HL-60 (cell line): Measurements from ENCODE around the gene PCK1.

Experiments used
- DNase-seq, 2 experiments: peaks; one replicate each; pipeline ENCODE4 v3.0.0-alpha.2; 2010 to 2020; ENCODE audit warnings: low read depth in 1 of 2, low spot score in 1 of 2
- H3K27ac ChIP-seq: fragments of 250-450 bp; sonication (Bioruptor Pico); replicated peaks from 2 replicates; pipeline ENCODE4 v1.5.1; 2020; ENCODE audit warnings: mild to moderate bottlenecking, moderate library complexity
- H3K27me3 ChIP-seq: fragments of 250-450 bp; sonication (Bioruptor Pico); 2 replicates; pipeline ENCODE4 v1.5.1; 2021; ENCODE audit warnings: mild to moderate bottlenecking, moderate library complexity; ENCODE audit not compliant: insufficient read depth, poor library complexity, severe bottlenecking
- H3K4me3 ChIP-seq: replicated peaks from 2 replicates; pipeline ENCODE4 v1.5.1; 2011; ENCODE audit warnings: mild to moderate bottlenecking, control low read depth, low read length; ENCODE audit not compliant: insufficient read depth
- GABPA ChIP-seq: IDR thresholded peaks from 2 replicates; pipeline ENCODE4 v1.6.1; 2012; ENCODE audit warnings: low read depth
- POLR2AphosphoS5 ChIP-seq: IDR thresholded peaks from 2 replicates; pipeline ENCODE4 v1.6.1; 2012; ENCODE audit warnings: low read depth
- SPI1 ChIP-seq: IDR thresholded peaks from 2 replicates; pipeline ENCODE4 v1.6.1; 2012; ENCODE audit warnings: low read depth, mild to moderate bottlenecking, borderline replicate concordance
- TF ChIP-seq, protein P1 (sequence below): IDR thresholded peaks from 2 replicates; pipeline ENCODE4 v1.6.1; 2012; ENCODE audit warnings: low read depth; ENCODE audit not compliant: insufficient replicate concordance
- TF ChIP-seq, protein P2 (sequence below): IDR thresholded peaks from one replicate; pipeline ENCODE4 v1.5.1; 2011; ENCODE audit warnings: low read length, control low read depth, inconsistent platforms; ENCODE audit not compliant: insufficient read depth

Gene PCK1

DNA sequence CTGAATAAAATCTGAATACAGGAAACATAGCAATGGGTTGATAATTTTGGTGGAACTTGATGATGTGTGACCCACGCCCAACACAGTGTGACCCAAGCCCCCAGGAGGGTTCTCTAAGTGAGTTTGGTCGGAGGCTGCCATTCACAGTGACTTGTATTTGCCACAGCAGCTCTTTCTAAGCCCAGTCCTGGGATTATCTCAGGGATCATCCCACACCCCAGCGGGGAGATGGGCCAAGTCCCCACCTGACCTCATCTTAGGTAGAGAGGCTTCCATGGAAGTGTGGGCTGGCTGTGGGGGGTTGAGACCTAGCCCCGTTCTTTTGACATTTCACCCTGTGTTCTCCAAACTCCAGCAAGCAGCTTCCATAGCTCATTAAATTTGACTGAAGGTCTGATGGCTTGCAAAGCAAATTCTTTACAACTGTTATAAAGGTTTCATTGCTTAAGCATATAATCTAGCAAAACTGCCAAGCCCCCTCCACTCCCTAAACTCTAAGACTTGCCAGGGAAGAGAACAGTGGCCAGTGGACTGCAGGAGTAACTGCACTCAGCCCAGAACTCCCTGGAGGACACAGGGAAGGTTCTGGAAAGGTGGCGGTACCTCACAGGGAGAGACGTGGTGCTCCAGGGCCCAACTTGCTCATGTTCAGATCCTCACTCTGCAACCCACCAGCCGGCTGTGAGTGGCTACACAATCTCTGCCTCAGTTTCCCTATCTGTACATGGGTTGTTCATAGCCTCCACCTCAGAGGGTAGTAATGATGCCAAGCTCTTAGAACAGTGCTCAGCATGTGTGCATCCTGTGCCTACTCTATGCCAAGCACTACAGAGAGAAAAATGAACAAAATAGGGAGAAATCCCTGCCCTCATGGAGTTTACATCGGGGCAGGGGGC is 1.0 kb upstream of the PCK1 start:
- no peak overlapping the region for H3K4me3 ChIP-seq
- peaks cover 13% of the 10 kb centered on the region for H3K27me3 ChIP-seq
- TF ChIP-seq GABPA: no peak
- TF ChIP-seq, protein P1, sequence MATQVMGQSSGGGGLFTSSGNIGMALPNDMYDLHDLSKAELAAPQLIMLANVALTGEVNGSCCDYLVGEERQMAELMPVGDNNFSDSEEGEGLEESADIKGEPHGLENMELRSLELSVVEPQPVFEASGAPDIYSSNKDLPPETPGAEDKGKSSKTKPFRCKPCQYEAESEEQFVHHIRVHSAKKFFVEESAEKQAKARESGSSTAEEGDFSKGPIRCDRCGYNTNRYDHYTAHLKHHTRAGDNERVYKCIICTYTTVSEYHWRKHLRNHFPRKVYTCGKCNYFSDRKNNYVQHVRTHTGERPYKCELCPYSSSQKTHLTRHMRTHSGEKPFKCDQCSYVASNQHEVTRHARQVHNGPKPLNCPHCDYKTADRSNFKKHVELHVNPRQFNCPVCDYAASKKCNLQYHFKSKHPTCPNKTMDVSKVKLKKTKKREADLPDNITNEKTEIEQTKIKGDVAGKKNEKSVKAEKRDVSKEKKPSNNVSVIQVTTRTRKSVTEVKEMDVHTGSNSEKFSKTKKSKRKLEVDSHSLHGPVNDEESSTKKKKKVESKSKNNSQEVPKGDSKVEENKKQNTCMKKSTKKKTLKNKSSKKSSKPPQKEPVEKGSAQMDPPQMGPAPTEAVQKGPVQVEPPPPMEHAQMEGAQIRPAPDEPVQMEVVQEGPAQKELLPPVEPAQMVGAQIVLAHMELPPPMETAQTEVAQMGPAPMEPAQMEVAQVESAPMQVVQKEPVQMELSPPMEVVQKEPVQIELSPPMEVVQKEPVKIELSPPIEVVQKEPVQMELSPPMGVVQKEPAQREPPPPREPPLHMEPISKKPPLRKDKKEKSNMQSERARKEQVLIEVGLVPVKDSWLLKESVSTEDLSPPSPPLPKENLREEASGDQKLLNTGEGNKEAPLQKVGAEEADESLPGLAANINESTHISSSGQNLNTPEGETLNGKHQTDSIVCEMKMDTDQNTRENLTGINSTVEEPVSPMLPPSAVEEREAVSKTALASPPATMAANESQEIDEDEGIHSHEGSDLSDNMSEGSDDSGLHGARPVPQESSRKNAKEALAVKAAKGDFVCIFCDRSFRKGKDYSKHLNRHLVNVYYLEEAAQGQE: no peak
- TF ChIP-seq POLR2AphosphoS5: no peak
- TF ChIP-seq, protein P2, sequence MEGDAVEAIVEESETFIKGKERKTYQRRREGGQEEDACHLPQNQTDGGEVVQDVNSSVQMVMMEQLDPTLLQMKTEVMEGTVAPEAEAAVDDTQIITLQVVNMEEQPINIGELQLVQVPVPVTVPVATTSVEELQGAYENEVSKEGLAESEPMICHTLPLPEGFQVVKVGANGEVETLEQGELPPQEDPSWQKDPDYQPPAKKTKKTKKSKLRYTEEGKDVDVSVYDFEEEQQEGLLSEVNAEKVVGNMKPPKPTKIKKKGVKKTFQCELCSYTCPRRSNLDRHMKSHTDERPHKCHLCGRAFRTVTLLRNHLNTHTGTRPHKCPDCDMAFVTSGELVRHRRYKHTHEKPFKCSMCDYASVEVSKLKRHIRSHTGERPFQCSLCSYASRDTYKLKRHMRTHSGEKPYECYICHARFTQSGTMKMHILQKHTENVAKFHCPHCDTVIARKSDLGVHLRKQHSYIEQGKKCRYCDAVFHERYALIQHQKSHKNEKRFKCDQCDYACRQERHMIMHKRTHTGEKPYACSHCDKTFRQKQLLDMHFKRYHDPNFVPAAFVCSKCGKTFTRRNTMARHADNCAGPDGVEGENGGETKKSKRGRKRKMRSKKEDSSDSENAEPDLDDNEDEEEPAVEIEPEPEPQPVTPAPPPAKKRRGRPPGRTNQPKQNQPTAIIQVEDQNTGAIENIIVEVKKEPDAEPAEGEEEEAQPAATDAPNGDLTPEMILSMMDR: no peak
- no peak for TF ChIP-seq SPI1
- no peak for DNase-seq
- H3K27ac ChIP-seq: no peak overlapping the region

DNA sequence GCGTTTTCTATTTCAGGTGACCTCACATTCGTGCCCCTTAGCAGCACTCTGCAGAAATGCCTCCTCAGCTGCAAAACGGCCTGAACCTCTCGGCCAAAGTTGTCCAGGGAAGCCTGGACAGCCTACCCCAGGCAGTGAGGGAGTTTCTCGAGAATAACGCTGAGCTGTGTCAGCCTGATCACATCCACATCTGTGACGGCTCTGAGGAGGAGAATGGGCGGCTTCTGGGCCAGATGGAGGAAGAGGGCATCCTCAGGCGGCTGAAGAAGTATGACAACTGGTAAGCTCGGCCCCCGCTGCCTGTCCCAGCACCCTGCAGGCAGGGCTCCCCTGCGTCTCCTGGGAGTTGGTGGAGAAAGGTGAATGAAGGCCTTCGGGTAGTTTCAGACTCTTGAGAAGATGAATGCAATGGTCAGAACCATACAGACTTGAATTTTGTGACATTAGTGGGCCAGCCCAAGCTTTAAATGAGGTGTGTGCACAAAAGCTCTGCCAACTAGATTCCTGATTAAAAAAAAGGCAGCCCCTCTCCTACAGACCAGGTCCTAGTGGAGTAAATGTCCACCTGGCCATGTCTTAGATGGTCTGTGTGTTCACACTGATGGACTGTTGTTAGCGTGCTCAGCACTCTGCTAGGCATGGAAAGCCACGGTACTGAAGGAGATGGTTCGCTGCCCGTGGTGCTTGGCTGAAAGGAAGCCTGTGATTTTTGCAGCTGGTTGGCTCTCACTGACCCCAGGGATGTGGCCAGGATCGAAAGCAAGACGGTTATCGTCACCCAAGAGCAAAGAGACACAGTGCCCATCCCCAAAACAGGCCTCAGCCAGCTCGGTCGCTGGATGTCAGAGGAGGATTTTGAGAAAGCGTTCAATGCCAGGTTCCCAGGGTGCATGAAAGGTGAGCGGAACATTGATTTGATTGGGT is 708 bp downstream of the PCK1 start:
- Histone ChIP-seq H3K27me3 (no peaks in the 10 kb centered on the region), H3K4me3 (no peak overlapping the region), H3K27ac (no peak overlapping the region)
- no peak for DNase-seq
- no peak for TF ChIP-seq POLR2AphosphoS5
- no peak for TF ChIP-seq GABPA
- no peak for TF ChIP-seq SPI1
- TF ChIP-seq, protein P1: no peak
- TF ChIP-seq, protein P2: no peak

DNA sequence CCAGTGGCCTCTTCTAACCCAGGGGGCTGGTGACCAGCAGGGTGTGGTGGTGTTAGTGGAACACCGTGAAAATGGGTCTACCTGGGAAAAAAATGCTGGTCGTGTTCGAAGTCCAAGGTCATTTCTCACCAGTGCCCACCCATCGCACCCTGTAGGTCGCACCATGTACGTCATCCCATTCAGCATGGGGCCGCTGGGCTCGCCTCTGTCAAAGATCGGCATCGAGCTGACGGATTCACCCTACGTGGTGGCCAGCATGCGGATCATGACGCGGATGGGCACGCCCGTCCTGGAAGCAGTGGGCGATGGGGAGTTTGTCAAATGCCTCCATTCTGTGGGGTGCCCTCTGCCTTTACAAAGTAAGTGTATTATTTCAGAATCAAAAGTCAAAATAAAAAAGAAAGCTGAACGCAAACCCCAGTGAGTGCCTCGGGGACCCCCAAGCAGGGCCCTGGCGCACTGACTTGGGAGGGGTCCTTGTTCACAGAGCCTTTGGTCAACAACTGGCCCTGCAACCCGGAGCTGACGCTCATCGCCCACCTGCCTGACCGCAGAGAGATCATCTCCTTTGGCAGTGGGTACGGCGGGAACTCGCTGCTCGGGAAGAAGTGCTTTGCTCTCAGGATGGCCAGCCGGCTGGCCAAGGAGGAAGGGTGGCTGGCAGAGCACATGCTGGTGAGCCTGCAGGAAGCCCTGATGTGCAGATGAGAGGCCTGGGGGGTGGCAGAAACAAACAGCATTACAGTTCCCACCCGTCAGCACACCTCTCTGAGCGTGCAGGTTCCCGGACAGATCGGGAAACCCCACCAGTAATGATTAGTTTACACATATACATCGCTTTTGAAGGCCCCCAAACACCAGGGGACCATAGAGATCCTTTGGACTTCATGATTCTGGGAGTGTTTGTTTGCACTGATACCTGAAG is 1.9 kb downstream of the PCK1 start:
- no peaks in the 10 kb centered on the region for H3K27me3 ChIP-seq
- TF ChIP-seq, protein P1: no peak
- TF ChIP-seq POLR2AphosphoS5 (no peak), SPI1 (no peak), GABPA (no peak)
- TF ChIP-seq, protein P2: no peak
- no peak for DNase-seq
- H3K4me3 ChIP-seq: no peak overlapping the region
- no peak overlapping the region for H3K27ac ChIP-seq
